ENCODE results near the gene CTSW.

Gene CTSW

GRCh38 chr11:65906602-65907001 lies 27.0 kb downstream of the CTSW start:
- DNase-seq = no peak

DNA sequence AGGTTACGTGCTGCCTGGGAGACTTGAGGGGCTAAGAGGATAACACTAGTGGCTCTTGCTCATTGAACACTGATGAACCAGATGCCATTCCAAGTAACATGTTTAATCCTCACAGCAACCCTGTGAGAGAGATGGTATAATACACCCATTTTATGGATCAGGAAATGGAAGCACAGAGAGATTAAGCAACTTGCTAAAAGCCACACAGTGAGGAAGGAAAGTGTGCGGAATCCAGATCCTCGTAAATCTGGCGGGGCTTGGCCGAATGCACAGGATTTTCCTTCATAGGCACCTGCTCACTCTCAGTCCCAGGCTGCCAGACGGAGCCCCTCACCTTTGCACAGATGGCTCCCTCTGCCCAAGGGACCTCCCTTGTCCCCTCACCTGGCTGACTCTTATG lies 28.2 kb downstream of the CTSW start:
- no peak for DNase-seq

- no peak for DNase-seq
These were observed 32.3 kb downstream of the CTSW start for GRCh38 chr11:65911682-65912568.

GRCh38 chr11:65912845-65913244 lies 33.2 kb downstream of the CTSW start:
- DNase-seq = no peak

- no peak for DNase-seq
These were observed 35.6 kb downstream of the CTSW start for GRCh38 chr11:65915101-65915820.

DNA sequence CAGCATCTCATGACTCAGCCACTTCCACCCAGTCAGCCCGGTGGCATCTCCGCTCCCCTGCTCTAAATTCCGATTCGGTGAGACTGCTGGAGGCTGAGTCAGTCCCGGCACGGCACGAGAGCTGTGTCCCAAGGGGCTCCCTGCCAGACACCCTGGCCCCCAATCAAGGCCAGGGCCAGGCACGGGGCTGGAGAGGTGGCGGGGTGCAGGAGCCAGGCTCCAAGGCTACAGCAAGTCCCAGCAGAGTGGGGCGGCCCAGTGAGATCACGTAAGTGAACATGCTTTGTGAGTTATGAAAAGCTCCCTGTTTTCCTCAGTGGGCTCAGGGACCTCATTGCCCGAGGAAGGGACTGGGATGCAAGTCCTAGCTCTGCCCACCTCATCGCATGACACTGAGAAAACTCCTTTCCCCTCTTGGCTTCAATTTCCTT lies 36.2 kb downstream of the CTSW start:
- no peak for DNase-seq

DNA sequence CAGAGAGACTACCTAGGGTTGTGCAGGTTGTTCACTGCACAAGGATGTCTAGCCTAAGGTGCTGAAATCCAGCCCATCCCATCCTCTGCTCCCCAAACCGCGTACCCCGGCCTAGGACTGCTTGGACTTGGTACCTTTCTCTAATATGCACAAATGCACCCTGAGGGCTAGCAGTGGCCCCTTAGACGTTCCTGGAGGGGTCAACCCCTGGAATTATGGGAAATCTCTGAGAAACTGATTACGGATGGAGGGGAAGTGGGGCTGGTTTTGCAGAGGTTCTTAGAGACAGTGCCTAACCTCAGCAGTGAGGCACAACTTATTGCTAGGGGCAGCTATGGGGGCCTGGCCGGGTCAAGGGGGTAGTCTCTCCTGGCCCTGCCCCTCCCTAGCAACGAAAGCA lies 36.8 kb downstream of the CTSW start:
- no peak for DNase-seq

DNA sequence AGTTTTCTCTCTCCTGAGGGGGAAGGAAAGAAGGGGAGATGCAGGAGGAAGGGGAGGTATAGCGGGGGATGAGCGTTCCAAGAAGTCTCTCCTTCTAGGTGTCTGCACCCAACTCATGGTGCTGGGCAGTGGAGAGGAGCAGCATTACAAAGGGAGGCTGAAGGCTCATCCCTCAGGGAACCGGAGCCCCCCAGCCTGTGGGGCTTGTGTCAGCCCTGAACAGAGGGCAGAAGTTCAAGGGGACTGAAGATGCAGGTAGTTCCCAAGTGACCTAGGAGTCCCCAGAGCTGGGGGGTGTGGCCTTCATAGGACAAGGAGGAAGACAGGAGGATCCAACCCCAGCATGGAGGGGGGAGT lies 37.4 kb downstream of the CTSW start:
- no peak for DNase-seq

DNA sequence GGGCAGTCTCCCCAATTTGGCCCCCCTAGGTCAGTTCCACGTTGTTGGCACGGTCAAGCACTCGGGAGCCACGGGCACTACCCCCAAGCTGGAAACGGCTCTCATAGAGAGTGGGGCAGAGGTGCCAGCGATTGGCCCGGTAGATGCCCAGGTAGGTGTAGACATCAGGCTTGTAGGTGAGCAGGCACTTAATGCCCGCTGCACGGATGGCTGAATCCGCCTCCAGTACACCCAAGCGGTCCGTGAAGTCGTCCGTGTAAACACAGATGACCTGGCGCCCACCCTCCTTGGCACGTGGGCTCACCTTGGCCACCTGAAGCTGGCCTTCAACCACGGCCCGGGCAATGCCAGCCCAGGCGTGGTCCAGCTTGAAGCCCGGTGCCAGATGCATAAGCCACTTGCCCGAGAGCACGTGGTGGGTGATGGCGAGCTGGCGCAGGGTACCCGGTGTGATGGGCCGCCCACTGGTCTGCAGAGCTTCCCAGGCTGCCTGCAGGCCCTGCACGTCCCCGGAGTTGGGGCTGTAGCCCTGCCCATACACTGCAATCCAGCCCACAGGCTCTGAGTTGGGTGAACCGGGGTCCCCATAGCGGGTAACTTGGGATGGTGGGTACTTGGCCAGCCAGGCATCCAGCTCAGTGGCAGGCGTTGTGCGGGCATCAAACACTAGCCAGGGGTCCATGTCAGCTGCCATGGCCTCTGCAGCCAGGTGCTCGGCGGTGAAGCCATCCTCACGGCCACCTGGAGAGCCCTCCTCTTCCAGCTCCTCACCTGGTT lies 38.0 kb downstream of the CTSW start:
- no peak for DNase-seq

- no peak for DNase-seq
These were observed 38.8 kb downstream of the CTSW start, which contains the start of gene C11orf68 for GRCh38 chr11:65918211-65919140. TSS of gene C11orf68 (minus strand) at chr11:65919062. CDS start at chr11:65919031, 31 bp downstream.

DNA sequence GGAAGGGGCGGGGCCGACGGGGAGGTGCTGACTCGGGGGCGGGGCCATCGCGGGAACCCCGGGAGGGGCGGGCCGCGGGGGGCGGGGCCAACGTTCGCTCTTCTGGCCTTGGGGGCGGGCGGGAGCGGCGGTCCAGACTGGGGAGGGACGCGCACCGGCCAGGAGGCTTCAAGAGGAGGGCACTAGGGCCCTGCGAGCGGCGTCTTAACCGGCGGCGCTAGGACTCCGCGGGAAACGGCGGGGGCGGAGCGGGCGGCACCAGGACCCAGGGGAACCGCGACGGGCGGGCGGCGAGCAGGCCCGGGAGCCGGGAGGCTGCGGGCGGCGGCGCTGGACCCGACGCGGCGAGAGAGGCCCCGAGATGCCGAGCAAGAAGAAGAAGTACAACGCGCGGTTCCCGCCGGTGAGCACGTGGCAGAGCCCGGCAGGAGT lies 39.5 kb downstream of the CTSW start, which contains the start of gene DRAP1:
DRAP1 (plus strand) TSS at position 286 of the 432 bp plus-strand sequence; CDS start at position 362, 76 bp downstream.
- DNase-seq = peak; percentile 93

DNA sequence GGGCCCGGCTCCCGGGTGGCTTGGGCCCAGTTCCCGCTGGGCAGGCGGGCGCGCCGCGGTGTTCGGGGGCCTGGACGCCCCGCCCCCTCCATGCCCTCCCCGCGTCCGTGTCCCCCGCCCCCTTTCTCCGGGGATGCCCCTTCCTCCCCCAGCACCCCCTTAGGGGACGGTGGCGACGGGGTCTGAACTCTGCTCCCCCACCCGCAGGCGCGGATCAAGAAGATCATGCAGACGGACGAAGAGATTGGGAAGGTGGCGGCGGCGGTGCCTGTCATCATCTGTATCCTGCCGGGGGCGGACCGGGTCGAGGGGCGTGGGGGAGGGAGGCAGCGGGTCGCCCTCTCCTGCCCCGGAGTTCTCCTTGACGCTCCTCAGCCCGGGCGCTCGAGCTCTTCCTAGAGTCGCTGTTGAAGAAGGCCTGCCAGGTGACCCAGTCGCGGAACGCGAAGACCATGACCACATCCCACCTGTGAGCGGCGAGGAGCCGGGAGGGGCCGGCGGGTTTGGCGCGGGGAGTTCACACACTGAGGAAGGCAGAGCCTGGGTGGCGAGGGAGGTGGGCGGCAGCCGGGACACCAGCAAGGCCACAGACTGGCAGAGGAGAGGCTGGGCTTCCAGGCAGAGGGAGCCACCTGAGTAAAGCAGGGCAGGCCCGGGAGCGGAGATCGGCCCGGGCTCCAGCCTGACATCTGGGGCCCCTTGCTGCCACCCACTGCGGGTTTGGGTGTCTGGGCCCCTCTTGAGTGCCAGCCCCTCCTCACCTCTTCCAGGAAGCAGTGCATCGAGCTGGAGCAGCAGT lies 40.1 kb downstream of the CTSW start:
- no peak for DNase-seq

- DNase-seq = no peak
These were observed 40.8 kb downstream of the CTSW start for GRCh38 chr11:65920372-65920802.

- DNase-seq = no peak
These were observed 41.5 kb downstream of the CTSW start for GRCh38 chr11:65921033-65921555.

GRCh38 chr11:65921876-65922275 lies 42.2 kb downstream of the CTSW start:
- no peak for DNase-seq

DNA sequence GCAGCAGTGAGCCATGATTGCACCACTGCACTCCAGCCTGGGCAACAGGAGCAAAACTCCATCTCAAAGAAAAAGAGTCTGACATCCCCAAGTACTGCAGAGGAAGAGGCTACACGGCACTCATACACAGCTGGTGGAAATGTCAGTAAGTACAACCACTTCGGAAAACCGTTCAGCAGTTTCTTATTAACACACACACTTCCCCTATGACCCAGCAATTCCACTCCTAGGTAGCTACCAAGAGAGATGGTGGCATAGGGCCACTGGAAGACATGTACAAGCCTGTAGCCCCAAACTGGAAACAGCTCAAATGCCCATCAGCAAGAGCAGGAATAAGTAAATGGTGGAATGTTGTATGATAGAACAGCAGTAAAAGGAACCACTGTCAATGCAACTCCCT lies 42.9 kb downstream of the CTSW start:
- DNase-seq = no peak

GRCh38 chr11:65925397-65925796 lies 45.8 kb downstream of the CTSW start:
- DNase-seq = no peak

- no peak for DNase-seq
These were observed 48.3 kb downstream of the CTSW start for GRCh38 chr11:65927904-65928397.

GRCh38 chr11:65928667-65929066 lies 49.0 kb downstream of the CTSW start:
- DNase-seq = no peak

DNA sequence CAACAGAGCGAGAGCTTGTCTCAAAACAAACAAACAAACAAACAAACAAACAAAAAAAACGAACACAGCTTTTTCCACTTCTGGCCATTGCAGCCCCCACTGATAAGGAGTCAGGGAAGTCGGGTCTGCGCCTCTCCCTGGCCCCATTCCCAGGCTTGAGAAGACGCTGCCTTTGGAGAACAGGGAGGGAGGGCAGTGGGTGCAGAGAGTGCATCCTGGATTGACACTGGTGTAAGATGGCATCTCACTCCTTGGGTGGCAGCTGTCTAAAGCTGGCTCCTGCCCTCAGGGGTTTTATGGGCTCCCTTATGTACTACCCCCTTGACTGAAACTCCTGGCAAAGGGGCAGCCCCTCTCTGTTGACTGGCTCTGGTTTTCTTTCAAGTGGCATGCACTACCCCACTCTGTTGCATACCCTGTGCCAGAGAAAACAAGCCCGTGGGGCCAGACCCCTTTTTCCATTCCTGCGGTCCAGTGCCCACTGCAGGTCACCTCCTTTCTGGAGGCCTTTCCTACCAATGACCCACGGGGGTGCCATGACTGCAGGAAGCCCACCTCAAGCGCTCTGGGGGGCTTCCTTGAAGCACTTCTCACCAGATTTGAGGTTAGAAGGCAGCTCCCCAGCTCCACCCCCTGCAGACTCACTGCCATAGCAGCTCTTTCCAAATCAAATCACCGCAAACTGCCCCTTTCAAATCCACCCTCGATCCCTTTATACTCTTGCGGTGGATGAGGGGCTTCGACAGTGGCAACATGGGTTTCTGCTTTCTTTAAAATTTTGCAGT lies 52.3 kb downstream of the CTSW start:
- no peak for DNase-seq

Data from NCI-H748 treated with DMSO at 0.1 percent for 48 hours (cell line).